GM23248 (cell line): Measurements from ENCODE around the gene ATP5F1D. TPM values are rescaled to one million over a fixed set of nuclear protein-coding genes. Genes with fewer than 3 reads are reported as not detected.

Experiments
- DNase-seq: peaks from one replicate; pipeline ENCODE4 v3.0.0-alpha.2; 2015
- H2AFZ ChIP-seq: fragments of 200-600 bp; sonication (generic); 2 replicates; pipeline ENCODE4 v1.6.1; 2016; ENCODE audit warnings: antibody characterized with exemption
- H3F3A ChIP-seq: fragments of 200-600 bp; sonication (generic); 2 replicates; pipeline ENCODE4 v1.6.1; 2016; ENCODE audit warnings: mild to moderate bottlenecking, antibody characterized with exemption, mixed run types; ENCODE audit not compliant: insufficient read depth
- H3K27ac ChIP-seq: fragments of 200-600 bp; sonication (generic); 2 replicates; pipeline ENCODE4 v1.5.1; 2016; ENCODE audit warnings: mild to moderate bottlenecking
- H3K27me3 ChIP-seq: fragments of 200-600 bp; sonication (generic); replicated peaks from 2 replicates; pipeline ENCODE4 v1.6.1; 2016; ENCODE audit warnings: mild to moderate bottlenecking; ENCODE audit not compliant: insufficient read depth
- H3K36me3 ChIP-seq: fragments of 200-600 bp; sonication (generic); 2 replicates; pipeline ENCODE4 v1.6.1; 2016; ENCODE audit warnings: low read depth, mild to moderate bottlenecking
- H3K4me1 ChIP-seq: fragments of 200-600 bp; sonication (generic); 2 replicates; pipeline ENCODE4 v1.6.1; 2016; ENCODE audit warnings: mild to moderate bottlenecking; ENCODE audit not compliant: insufficient read depth
- H3K4me2 ChIP-seq: fragments of 200-600 bp; sonication (generic); one replicate; pipeline ENCODE4 v1.6.1; 2016; ENCODE audit warnings: mild to moderate bottlenecking; ENCODE audit not compliant: unreplicated experiment
- H3K4me3 ChIP-seq: fragments of 200-600 bp; sonication (generic); 2 replicates; pipeline ENCODE4 v1.5.1; 2016; ENCODE audit warnings: mild to moderate bottlenecking
- H3K79me2 ChIP-seq: fragments of 200-600 bp; sonication (generic); 2 replicates; pipeline ENCODE4 v1.6.1; 2016; ENCODE audit warnings: mild to moderate bottlenecking; ENCODE audit not compliant: insufficient read depth
- H3K9ac ChIP-seq: fragments of 200-600 bp; sonication (generic); 2 replicates; pipeline ENCODE4 v1.6.1; 2016; ENCODE audit warnings: mild to moderate bottlenecking
- H3K9me2 ChIP-seq: fragments of 200-600 bp; sonication (generic); 2 replicates; pipeline ENCODE4 v1.6.1; 2016; ENCODE audit warnings: mixed run types, mild to moderate bottlenecking, moderate library complexity; ENCODE audit not compliant: insufficient read depth
- H3K9me3 ChIP-seq: fragments of 200-600 bp; sonication (generic); one replicate; pipeline ENCODE4 v1.6.1; 2017; ENCODE audit warnings: low read depth
- H4K20me1 ChIP-seq: fragments of 200-600 bp; sonication (generic); 2 replicates; pipeline ENCODE4 v1.6.0; 2016; ENCODE audit not compliant: insufficient read depth
- EZH2 ChIP-seq: fragments of 200-600 bp; sonication (generic); IDR thresholded peaks from 2 replicates; pipeline ENCODE4 v1.6.1; 2018; ENCODE audit warnings: antibody characterized with exemption, mild to moderate bottlenecking; ENCODE audit not compliant: insufficient read depth, poor library complexity, severe bottlenecking
- EZH2phosphoT487 ChIP-seq: fragments of 200-600 bp; sonication (generic); IDR thresholded peaks from 2 replicates; pipeline ENCODE4 v1.6.1; 2018; ENCODE audit warnings: antibody characterized with exemption, moderate library complexity, mild to moderate bottlenecking, low read depth; ENCODE audit not compliant: insufficient read depth
- WGBS, 2 experiments: methylation state at CpG; one replicate each; pipeline ENCODE4 v1.1.6; 2015 to 2017; ENCODE audit warnings: low lambda C conversion rate in 2 of 2, low coverage in 1 of 2; ENCODE audit errors: missing lambda C conversion rate in 2 of 2; 5-methylcytosine and 5-hydroxymethylcytosine counted together
- in situ Hi-C: fragments of 300-500 bp; cut with MboI; formaldehyde crosslinking; loops from 2 replicates; pipeline ENCODE4 v1.15.0; 2020
- polyA plus RNA-seq: library from polyadenylated mRNA; unstranded; fragments of >200 nt; fragmentation: Nextera tagmentation; extraction: Ambion mirVana; gene quantifications from 2 replicates; pipeline ENCODE4 v1.2.1, GENCODE V29; 2016
- total RNA-seq: library from RNA; depleted of rRNA; stranded (reverse); fragments of >200 nt; shearing (Covaris generic); gene quantifications from 2 replicates; pipeline ENCODE4 v1.2.3, GENCODE V29; 2014

Gene ATP5F1D
- total and polyA plus RNA-seq, 2 experiments from 2014 or later, result 38.9 to 287 TPM

- H3K27me3 ChIP-seq, result peaks cover 47% of the 10 kb centered on the region
- in situ Hi-C loops, result no loop called here
- 12 to 16% methylated on average over 42 to 50 of the region's 55 CpGs for WGBS, 2 experiments
Measured at GRCh38 chr19:1287354-1288225, 46.0 kb downstream of the ATP5F1D start.

GRCh38 chr19:1288226-1288612 is 46.7 kb downstream of the ATP5F1D start:
- Histone ChIP-seq H3K4me1 (no peaks in the 10 kb centered on the region), H3K79me2 (no peaks in the 10 kb centered on the region), H3K9me2 (no peaks in the 10 kb centered on the region), H3K4me3 (no peak overlapping the region), H3K9me3 (no peaks in the 10 kb centered on the region), H3K27me3 (peaks cover 52% of the 10 kb centered on the region), H4K20me1 (no peaks in the 10 kb centered on the region), H3K4me2 (no peak overlapping the region), H3K36me3 (no peaks in the 10 kb centered on the region), H3F3A (no peaks in the 10 kb centered on the region), H2AFZ (no peak overlapping the region), H3K27ac (no peak overlapping the region), H3K9ac (no peak overlapping the region)
- TF ChIP-seq EZH2phosphoT487 (no peak), EZH2 (no peak)
- no peak for DNase-seq
- in situ Hi-C loops, result no loop called here
- 48 to 57% methylated on average over 9 to 18 of the region's 18 CpGs for WGBS, 2 experiments

More at GRCh38 chr19:1287354-1288225, 46.0 kb downstream of the ATP5F1D start:
- no peak overlapping the region for H3K27ac ChIP-seq
- H2AFZ ChIP-seq, result no peak overlapping the region
- TF ChIP-seq EZH2 (no peak), EZH2phosphoT487 (no peak)
- H3K36me3 ChIP-seq, result no peaks in the 10 kb centered on the region
- H3K79me2 ChIP-seq, result no peaks in the 10 kb centered on the region
- no peak overlapping the region for H3K9ac ChIP-seq
- H4K20me1 ChIP-seq, result no peaks in the 10 kb centered on the region
- H3K9me3 ChIP-seq, result no peaks in the 10 kb centered on the region
- peak; percentile 50 for DNase-seq
- H3K4me3 ChIP-seq, result no peak overlapping the region
- no peaks in the 10 kb centered on the region for H3F3A ChIP-seq
- no peaks in the 10 kb centered on the region for H3K9me2 ChIP-seq
- no peak overlapping the region for H3K4me2 ChIP-seq
- H3K4me1 ChIP-seq, result no peaks in the 10 kb centered on the region

DNA sequence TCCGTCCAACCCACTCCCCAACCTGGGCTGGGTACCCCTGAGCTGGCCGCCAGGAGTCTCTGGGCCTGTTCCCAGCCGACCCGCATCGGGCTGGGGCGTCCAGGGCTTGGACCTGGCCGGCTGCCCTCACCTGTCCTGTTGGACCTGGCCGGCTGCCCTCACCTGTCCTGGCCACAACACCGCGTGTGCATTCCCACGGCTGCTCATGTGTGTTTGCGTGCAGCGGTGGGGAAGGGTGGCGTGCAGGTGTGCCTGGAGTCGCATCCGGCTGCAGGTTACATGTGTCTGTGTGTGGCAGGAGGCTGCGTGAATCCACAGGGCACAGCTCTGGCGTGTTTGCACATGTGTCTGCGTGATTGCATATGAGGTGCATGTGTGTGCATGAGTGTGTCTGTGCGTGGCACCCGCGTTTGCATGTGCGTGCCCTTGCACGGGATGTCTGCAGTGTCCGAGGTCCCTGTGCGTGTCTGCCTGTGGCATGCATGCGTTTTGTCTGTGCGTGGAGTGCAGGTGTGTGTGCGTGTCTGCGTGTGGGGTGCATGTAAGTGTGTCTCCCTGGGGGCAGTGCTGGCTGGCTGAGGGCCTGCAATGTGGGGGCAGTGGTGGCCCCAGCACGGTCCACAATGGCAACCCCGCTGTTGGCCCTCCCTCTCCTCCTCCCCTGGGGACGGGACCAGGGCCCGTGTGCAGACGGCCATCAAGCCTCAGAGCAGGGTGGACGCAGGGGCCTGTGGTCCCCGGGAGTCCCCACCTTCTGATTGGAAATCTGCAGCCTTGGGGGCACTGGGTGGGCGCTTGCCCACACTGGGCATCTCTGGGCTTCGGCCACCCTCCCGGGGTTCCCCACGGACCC is 47.5 kb downstream of the ATP5F1D start:
- DNase-seq, result no peak
- Histone ChIP-seq H3K27ac (no peak overlapping the region), H3K36me3 (no peaks in the 10 kb centered on the region), H3K9me3 (no peaks in the 10 kb centered on the region), H4K20me1 (no peaks in the 10 kb centered on the region), H3K4me1 (no peaks in the 10 kb centered on the region), H3K4me3 (no peak overlapping the region), H2AFZ (no peak overlapping the region), H3K27me3 (peaks cover 48% of the 10 kb centered on the region), H3K4me2 (no peak overlapping the region), H3K9me2 (no peaks in the 10 kb centered on the region), H3F3A (no peaks in the 10 kb centered on the region), H3K79me2 (no peaks in the 10 kb centered on the region), H3K9ac (no peak overlapping the region)
- in situ Hi-C loops, result no loop called here
- WGBS, 2 experiments, result 64 to 65% methylated on average over 40 to 41 of the region's 41 CpGs
- TF ChIP-seq EZH2phosphoT487 (no peak), EZH2 (no peak)

DNA sequence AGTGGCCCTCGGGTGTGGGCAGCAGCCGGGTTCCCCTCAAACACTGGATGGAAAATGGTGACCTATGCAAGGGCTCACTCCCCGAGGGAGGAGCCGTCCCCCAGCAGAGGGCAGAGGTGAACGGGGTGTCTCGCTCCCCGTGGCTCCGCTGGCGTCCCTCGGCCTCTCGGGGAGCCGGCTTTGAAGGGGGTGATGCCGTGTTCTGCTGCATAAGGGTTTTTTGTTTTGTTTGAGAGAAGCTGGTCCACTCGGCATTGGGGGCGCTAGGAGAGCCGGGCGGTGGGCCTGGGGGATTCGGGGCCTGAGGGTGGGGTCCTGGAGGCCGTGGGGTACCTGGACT is 48.1 kb downstream of the ATP5F1D start:
- no peaks in the 10 kb centered on the region for H3F3A ChIP-seq

More for the DNA sequence above, 48.1 kb downstream of the ATP5F1D start:
- H3K36me3 ChIP-seq, result no peaks in the 10 kb centered on the region
- no peak for DNase-seq
- in situ Hi-C loops, result no loop called here
- H3K27me3 ChIP-seq, result peaks cover 42% of the 10 kb centered on the region
- no peaks in the 10 kb centered on the region for H3K9me3 ChIP-seq
- H3K4me2 ChIP-seq, result no peak overlapping the region
- H2AFZ ChIP-seq, result no peak overlapping the region
- no peak overlapping the region for H3K4me3 ChIP-seq
- H3K27ac ChIP-seq, result no peak overlapping the region
- TF ChIP-seq EZH2phosphoT487 (no peak), EZH2 (no peak)
- no peaks in the 10 kb centered on the region for H3K79me2 ChIP-seq
- H3K9ac ChIP-seq, result no peak overlapping the region
- no peaks in the 10 kb centered on the region for H3K4me1 ChIP-seq
- no peaks in the 10 kb centered on the region for H4K20me1 ChIP-seq
- no peaks in the 10 kb centered on the region for H3K9me2 ChIP-seq
- WGBS, 2 experiments, result 79 to 81% methylated on average over 18 to 19 of the region's 19 CpGs
